AG04449 (cell line): ENCODE measurements around the gene C11orf97.
"Not testable (repeated sequence)": the region's sequence is repeated elsewhere in the genome, so short reads cannot be mapped to it uniquely, and the experiment has no call there.

Experiments used
- CTCF ChIA-PET: fragments of 350-600 bp; formaldehyde crosslinking; extraction: SDS; loops from one replicate; lab custom pipeline; 2021; ENCODE audit warnings: antibody characterized with exemption; lab: Yijun Ruan, JAX
- POLR2A ChIA-PET: fragments of 400-600, 350-600 bp; formaldehyde crosslinking; extraction: SDS; loops from one replicate; lab custom pipeline; 2020; ENCODE audit warnings: antibody characterized with exemption, inconsistent platforms; lab: Yijun Ruan, JAX
- DNase-seq: peaks from one replicate; pipeline ENCODE4 v3.0.0-alpha.2; 2010; ENCODE audit warnings: low read depth, low spot score
- H3K4me3 ChIP-seq: 2 replicates; pipeline ENCODE4 v1.5.1; 2011; ENCODE audit warnings: low read depth, mild to moderate bottlenecking, control low read depth, low read length
- CTCF ChIP-seq: IDR thresholded peaks from one replicate; pipeline ENCODE4 v1.5.1; 2011; ENCODE audit warnings: mild to moderate bottlenecking, moderate library complexity, low read length, control low read depth, inconsistent platforms; ENCODE audit not compliant: insufficient read depth; ENCODE audit errors: missing control alignments

C11orf97 gene

GRCh38 chr11:94546162-94546470 is 33.9 kb downstream of the C11orf97 start:
- ChIA-PET CTCF (interaction anchor here (0.8 to 1.6 kb wide), 6 partner anchors 9 to 57 kb away, joined by 3 to 10 read pairs (median 5); no protein-coding TSS in a partner anchor), POLR2A (no interaction called here)
- H3K4me3 ChIP-seq, result peak overlapping the region; percentile 63
- no peak for TF ChIP-seq CTCF
- DNase-seq, result no peak

- POLR2A ChIA-PET, result no interaction called here
- no peak for DNase-seq
Observed at GRCh38 chr11:94546886-94547285, 34.6 kb downstream of the C11orf97 start.

GRCh38 chr11:94549146-94549545 is 36.9 kb downstream of the C11orf97 start:
- no peak for DNase-seq
- CTCF ChIA-PET, result interaction anchor here (1.3 kb wide), 1 partner anchor 14 kb away, joined by 3 read pairs; no protein-coding TSS in a partner anchor
- H3K4me3 ChIP-seq, result no peak overlapping the region

More at GRCh38 chr11:94546886-94547285, 34.6 kb downstream of the C11orf97 start:
- CTCF ChIA-PET, result interaction anchor here (1.0 to 1.5 kb wide), 3 partner anchors 14 to 56 kb away, joined by 5 read pairs; no protein-coding TSS in a partner anchor
- peak overlapping the region; percentile 2; the same call in 1 of the 2 replicates for H3K4me3 ChIP-seq
- no peak for TF ChIP-seq CTCF

GRCh38 chr11:94550513-94550912 is 38.3 kb downstream of the C11orf97 start:
- TF ChIP-seq CTCF, result no peak
- no peak for DNase-seq
- ChIA-PET CTCF (interaction anchor here (0.8 to 1.3 kb wide), 2 partner anchors 12 to 29 kb away, joined by 3 read pairs; no protein-coding TSS in a partner anchor), POLR2A (no interaction called here)
- H3K4me3 ChIP-seq, result no peak overlapping the region

More at GRCh38 chr11:94549146-94549545, 36.9 kb downstream of the C11orf97 start:
- TF ChIP-seq CTCF, result no peak
- POLR2A ChIA-PET, result no interaction called here

- POLR2A ChIA-PET, result no interaction called here
- H3K4me3 ChIP-seq, result no peak overlapping the region
- CTCF ChIA-PET, result interaction anchor here (1.2 to 2.5 kb wide), 2 partner anchors 30 to 49 kb away, joined by 3 to 14 read pairs; no protein-coding TSS in a partner anchor
- DNase-seq, result no peak
- no peak for TF ChIP-seq CTCF
Observed at GRCh38 chr11:94553938-94554337, 41.7 kb downstream of the C11orf97 start.

DNA sequence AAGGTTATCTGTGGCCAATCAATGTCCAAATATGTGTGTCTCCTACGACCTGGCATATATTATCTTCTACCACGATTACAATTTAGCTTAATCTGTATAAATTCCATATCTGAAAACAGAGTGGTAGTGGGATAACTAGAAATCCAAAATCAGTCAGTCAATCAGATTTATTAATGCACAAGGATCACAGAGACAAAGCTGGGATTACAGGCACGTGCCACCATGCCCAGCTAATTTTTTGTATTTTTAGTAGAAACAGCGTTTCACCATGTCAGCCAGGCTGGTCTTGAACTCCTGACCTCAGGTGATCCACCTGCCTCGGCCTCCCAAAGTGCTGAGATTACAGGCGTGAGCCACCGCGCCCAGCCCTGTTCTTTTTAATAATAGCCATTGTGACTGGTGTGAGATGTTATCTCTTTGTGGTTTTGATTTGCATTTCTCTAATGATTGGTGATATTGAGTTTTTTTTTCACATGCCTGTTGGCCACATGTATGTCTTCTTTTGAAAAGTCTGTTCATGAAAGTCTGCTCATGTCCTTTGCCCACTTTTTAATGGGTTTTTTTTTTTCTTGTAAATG is 43.6 kb downstream of the C11orf97 start:
- CTCF ChIA-PET, result interaction anchor here (1.0 to 2.5 kb wide), 6 partner anchors 9 to 371 kb away, joined by 3 to 14 read pairs (median 4); partner anchors contain the start of gene FUT4
- H3K4me3 ChIP-seq, POLR2A ChIA-PET, DNase-seq: not testable (repeated sequence)
